ENCODE measurements around the gene ARID1B. TPM values are rescaled to one million over a fixed set of nuclear protein-coding genes. Genes with fewer than 3 reads are reported as not detected.

ARID1B gene
- total and polyA plus RNA-seq, 2 experiments from 2014 or later = 32.9 to 67.0 TPM

- no peak overlapping the region for H3K4me3 ChIP-seq
- no peaks in the 10 kb centered on the region for H3K9me3 ChIP-seq (ENCODE audit: low read depth)
- peaks cover 6% of the 10 kb centered on the region for H4K20me1 ChIP-seq (ENCODE audit: insufficient read depth, poor library complexity, severe bottlenecking)
- TF ChIP-seq CTCF (IDR thresholded peaks at IDR 0.05; ENCODE audit: poor library complexity) = no peak
- TF ChIP-seq EZH2 (IDR thresholded peaks at IDR 0.05; ENCODE audit: borderline replicate concordance) = no peak
- TF ChIP-seq EZH2phosphoT487 (IDR thresholded peaks at IDR 0.05; ENCODE audit: low read depth, severe bottlenecking, unreplicated experiment) = no peak
- no peak overlapping the region for H3K4me2 ChIP-seq
- peaks cover 51% of the 10 kb centered on the region for H3K79me2 ChIP-seq
- WGBS (ENCODE audit: low lambda C conversion rate, missing lambda C conversion rate) = 87% methylated on average over 4 of the region's 4 CpGs
- H3K4me1 ChIP-seq (ENCODE audit: insufficient read depth) = no peaks in the 10 kb centered on the region
- no peaks in the 10 kb centered on the region for H3K27me3 ChIP-seq
- no peak for DNase-seq (ENCODE audit: low spot score)
- H2AFZ ChIP-seq = no peak overlapping the region
- no peaks in the 10 kb centered on the region for H3K9me2 ChIP-seq (replicated peaks; ENCODE audit: insufficient read depth)
- H3K27ac ChIP-seq = no peak overlapping the region
- no peaks in the 10 kb centered on the region for H3K36me3 ChIP-seq (replicated peaks; ENCODE audit: insufficient read depth, low read depth)
These were observed 270.1 kb downstream of the ARID1B start for GRCh38 chr6:157047328-157047727.

- Histone ChIP-seq H3K27me3 (no peaks in the 10 kb centered on the region), H3K9me3 (ENCODE audit: low read depth) (no peaks in the 10 kb centered on the region), H3K79me2 (peaks cover 54% of the 10 kb centered on the region), H3K9me2 (replicated peaks; ENCODE audit: insufficient read depth) (no peaks in the 10 kb centered on the region), H4K20me1 (ENCODE audit: insufficient read depth, poor library complexity, severe bottlenecking) (peaks cover 6% of the 10 kb centered on the region), H3K4me2 (no peak overlapping the region), H3K4me1 (ENCODE audit: insufficient read depth) (no peaks in the 10 kb centered on the region), H2AFZ (no peak overlapping the region), H3K4me3 (no peak overlapping the region), H3K27ac (no peak overlapping the region), H3K36me3 (replicated peaks; ENCODE audit: insufficient read depth, low read depth) (no peaks in the 10 kb centered on the region)
- 65% methylated on average over 2 of the region's 2 CpGs for WGBS (ENCODE audit: low lambda C conversion rate, missing lambda C conversion rate)
- DNase-seq (ENCODE audit: low spot score) = no peak
- TF ChIP-seq CTCF (IDR thresholded peaks at IDR 0.05; ENCODE audit: poor library complexity) (no peak), EZH2phosphoT487 (IDR thresholded peaks at IDR 0.05; ENCODE audit: low read depth, severe bottlenecking, unreplicated experiment) (no peak), EZH2 (IDR thresholded peaks at IDR 0.05; ENCODE audit: borderline replicate concordance) (no peak)
These were observed 270.8 kb downstream of the ARID1B start for GRCh38 chr6:157047951-157048350.

- no peak for DNase-seq (ENCODE audit: low spot score)
- Histone ChIP-seq H3K4me3 (no peak overlapping the region), H3K9me2 (replicated peaks; ENCODE audit: insufficient read depth) (no peaks in the 10 kb centered on the region), H3K4me2 (no peak overlapping the region), H3K36me3 (replicated peaks; ENCODE audit: insufficient read depth, low read depth) (no peaks in the 10 kb centered on the region), H3K9me3 (ENCODE audit: low read depth) (no peaks in the 10 kb centered on the region), H4K20me1 (ENCODE audit: insufficient read depth, poor library complexity, severe bottlenecking) (peaks cover 6% of the 10 kb centered on the region), H2AFZ (no peak overlapping the region), H3K27me3 (no peaks in the 10 kb centered on the region), H3K4me1 (ENCODE audit: insufficient read depth) (no peaks in the 10 kb centered on the region), H3K27ac (no peak overlapping the region), H3K79me2 (peaks cover 55% of the 10 kb centered on the region)
- TF ChIP-seq EZH2 (IDR thresholded peaks at IDR 0.05; ENCODE audit: borderline replicate concordance) (no peak), EZH2phosphoT487 (IDR thresholded peaks at IDR 0.05; ENCODE audit: low read depth, severe bottlenecking, unreplicated experiment) (no peak), CTCF (IDR thresholded peaks at IDR 0.05; ENCODE audit: poor library complexity) (no peak)
- WGBS (ENCODE audit: low lambda C conversion rate, missing lambda C conversion rate) = 94% methylated on average over 5 of the region's 5 CpGs
These were observed 272.0 kb downstream of the ARID1B start for GRCh38 chr6:157049133-157049532.
